ENCODE measurements around the gene ARFGAP3. TPM values are rescaled to one million over a fixed set of nuclear protein-coding genes. Genes with fewer than 3 reads are reported as not detected.

ARFGAP3 gene
- total RNA-seq, 1 experiment from 2014 or later: 16.9 TPM

- DNase-seq (ENCODE audit: low spot score) (no peak), ATAC-seq (no peak)
- POLR2A ChIA-PET: no interaction called here
- TF ChIP-seq ETV6 (CRISPR knock-in tag; IDR thresholded peaks at IDR 0.05) (no peak), ZNF219 (CRISPR knock-in tag; IDR thresholded peaks at IDR 0.05; ENCODE audit: borderline replicate concordance) (no peak), EMX1 (CRISPR knock-in tag; IDR thresholded peaks at IDR 0.05) (no peak), IRF2 (CRISPR knock-in tag; IDR thresholded peaks at IDR 0.05; ENCODE audit: borderline replicate concordance, low read depth) (no peak), JUN (CRISPR knock-in tag; IDR thresholded peaks at IDR 0.05) (no peak), STAT6 (CRISPR knock-in tag; conservative IDR thresholded peaks at IDR 0.05; ENCODE audit: low read depth) (no peak), NR1H2 (CRISPR knock-in tag; IDR thresholded peaks at IDR 0.05) (no peak), NR2C2 (CRISPR knock-in tag; IDR thresholded peaks at IDR 0.05) (no peak), ZNF263 (CRISPR knock-in tag; IDR thresholded peaks at IDR 0.05; ENCODE audit: low read depth) (no peak), ZNF532 (CRISPR knock-in tag; IDR thresholded peaks at IDR 0.05; ENCODE audit: borderline replicate concordance) (no peak), ZMAT4 (CRISPR knock-in tag; IDR thresholded peaks at IDR 0.05) (no peak), ATF6 (CRISPR knock-in tag; IDR thresholded peaks at IDR 0.05) (no peak), GRHL2 (CRISPR knock-in tag; IDR thresholded peaks at IDR 0.05; ENCODE audit: insufficient replicate concordance, severe bottlenecking) (no peak), ATF1 (CRISPR knock-in tag; IDR thresholded peaks at IDR 0.05) (no peak), NFYB (CRISPR knock-in tag; conservative IDR thresholded peaks at IDR 0.05; ENCODE audit: low read depth) (no peak), SMAD3 (CRISPR knock-in tag; IDR thresholded peaks at IDR 0.05; ENCODE audit: borderline replicate concordance) (no peak)
- TF ChIP-seq, protein P1, sequence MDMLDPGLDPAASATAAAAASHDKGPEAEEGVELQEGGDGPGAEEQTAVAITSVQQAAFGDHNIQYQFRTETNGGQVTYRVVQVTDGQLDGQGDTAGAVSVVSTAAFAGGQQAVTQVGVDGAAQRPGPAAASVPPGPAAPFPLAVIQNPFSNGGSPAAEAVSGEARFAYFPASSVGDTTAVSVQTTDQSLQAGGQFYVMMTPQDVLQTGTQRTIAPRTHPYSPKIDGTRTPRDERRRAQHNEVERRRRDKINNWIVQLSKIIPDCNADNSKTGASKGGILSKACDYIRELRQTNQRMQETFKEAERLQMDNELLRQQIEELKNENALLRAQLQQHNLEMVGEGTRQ (CRISPR knock-in tag; IDR thresholded peaks at IDR 0.05): no peak
- TF ChIP-seq, protein P2, sequence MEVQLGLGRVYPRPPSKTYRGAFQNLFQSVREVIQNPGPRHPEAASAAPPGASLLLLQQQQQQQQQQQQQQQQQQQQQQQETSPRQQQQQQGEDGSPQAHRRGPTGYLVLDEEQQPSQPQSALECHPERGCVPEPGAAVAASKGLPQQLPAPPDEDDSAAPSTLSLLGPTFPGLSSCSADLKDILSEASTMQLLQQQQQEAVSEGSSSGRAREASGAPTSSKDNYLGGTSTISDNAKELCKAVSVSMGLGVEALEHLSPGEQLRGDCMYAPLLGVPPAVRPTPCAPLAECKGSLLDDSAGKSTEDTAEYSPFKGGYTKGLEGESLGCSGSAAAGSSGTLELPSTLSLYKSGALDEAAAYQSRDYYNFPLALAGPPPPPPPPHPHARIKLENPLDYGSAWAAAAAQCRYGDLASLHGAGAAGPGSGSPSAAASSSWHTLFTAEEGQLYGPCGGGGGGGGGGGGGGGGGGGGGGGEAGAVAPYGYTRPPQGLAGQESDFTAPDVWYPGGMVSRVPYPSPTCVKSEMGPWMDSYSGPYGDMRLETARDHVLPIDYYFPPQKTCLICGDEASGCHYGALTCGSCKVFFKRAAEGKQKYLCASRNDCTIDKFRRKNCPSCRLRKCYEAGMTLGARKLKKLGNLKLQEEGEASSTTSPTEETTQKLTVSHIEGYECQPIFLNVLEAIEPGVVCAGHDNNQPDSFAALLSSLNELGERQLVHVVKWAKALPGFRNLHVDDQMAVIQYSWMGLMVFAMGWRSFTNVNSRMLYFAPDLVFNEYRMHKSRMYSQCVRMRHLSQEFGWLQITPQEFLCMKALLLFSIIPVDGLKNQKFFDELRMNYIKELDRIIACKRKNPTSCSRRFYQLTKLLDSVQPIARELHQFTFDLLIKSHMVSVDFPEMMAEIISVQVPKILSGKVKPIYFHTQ (CRISPR knock-in tag; IDR thresholded peaks at IDR 0.05): no peak
- TF ChIP-seq, protein P3, sequence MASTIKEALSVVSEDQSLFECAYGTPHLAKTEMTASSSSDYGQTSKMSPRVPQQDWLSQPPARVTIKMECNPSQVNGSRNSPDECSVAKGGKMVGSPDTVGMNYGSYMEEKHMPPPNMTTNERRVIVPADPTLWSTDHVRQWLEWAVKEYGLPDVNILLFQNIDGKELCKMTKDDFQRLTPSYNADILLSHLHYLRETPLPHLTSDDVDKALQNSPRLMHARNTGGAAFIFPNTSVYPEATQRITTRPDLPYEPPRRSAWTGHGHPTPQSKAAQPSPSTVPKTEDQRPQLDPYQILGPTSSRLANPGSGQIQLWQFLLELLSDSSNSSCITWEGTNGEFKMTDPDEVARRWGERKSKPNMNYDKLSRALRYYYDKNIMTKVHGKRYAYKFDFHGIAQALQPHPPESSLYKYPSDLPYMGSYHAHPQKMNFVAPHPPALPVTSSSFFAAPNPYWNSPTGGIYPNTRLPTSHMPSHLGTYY (CRISPR knock-in tag; IDR thresholded peaks at IDR 0.05): no peak
- TF ChIP-seq, protein P4, sequence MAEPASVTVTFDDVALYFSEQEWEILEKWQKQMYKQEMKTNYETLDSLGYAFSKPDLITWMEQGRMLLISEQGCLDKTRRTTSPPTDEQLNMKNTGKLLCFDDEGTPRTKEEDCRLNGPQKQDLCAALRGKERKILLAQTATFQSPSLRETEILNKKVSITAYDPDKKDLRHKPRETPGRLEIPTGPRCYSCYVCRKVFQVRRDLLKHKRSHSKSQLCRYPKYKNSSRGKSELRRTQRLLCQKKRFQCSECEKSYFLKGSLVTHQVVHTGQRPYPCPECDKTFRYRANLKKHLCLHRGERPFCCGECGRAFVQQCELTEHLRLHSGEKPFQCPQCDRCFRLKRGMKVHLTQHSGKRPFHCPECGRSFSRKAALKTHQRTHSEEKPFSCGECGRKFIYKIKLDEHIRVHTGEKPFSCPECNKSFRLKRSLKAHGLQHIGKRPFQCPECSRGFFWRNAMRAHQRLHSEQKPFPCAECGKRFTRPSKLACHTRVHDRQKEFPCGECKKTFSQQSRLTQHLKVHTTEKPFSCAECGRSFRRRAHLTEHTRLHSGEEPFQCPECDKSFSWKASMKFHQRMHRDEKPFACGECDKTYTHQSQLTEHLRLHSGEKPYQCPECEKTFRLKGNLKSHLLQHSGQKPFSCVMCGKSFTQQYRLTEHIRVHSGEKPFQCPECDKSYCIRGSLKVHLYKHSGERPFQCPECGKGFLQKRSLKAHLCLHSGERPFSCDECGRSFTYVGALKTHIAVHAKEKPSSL (CRISPR knock-in tag; conservative IDR thresholded peaks at IDR 0.05): no peak
- Mint-ChIP-seq H3K4me3 (no peak overlapping the region), H3K4me1 (no peaks in the 10 kb centered on the region), H3K27ac (no peak overlapping the region), H3K27me3 (ENCODE audit: low read depth) (no peaks in the 10 kb centered on the region), H3K9me3 (peaks cover 9% of the 10 kb centered on the region), H3K36me3 (peaks cover 11% of the 10 kb centered on the region)
- CTCF ChIA-PET: no interaction called here
These were observed 31.3 kb downstream of the ARFGAP3 start for GRCh38 chr22:42825796-42826195.

Measured in WTC11 (cell line).